IPS-18c (cell line): Measurements from ENCODE around the gene SCAMP5.

Source experiments
- H3K4me3 ChIP-seq: 2 replicates; pipeline ENCODE4 v1.7.0; 2013; ENCODE audit warnings: low read depth, mild to moderate bottlenecking, low read length, moderate library complexity; ENCODE audit not compliant: insufficient read depth
- H3K9me3 ChIP-seq: one replicate; pipeline ENCODE4 v1.6.1; 2013; ENCODE audit warnings: mild to moderate bottlenecking, low read length, moderate library complexity; ENCODE audit not compliant: control insufficient read depth, insufficient read depth

The SCAMP5 gene

GRCh38 chr15:74995182-74995778 lies at the start of gene SCAMP5:
Gene SCAMP5, plus strand, starts transcription at chr15:74995563. Its CDS starts 16,277 bp downstream, at chr15:75011840.
- peaks cover 4% of the 10 kb centered on the region for H3K9me3 ChIP-seq

GRCh38 chr15:74950078-74950908 lies 45.1 kb upstream of the SCAMP5 start:
- H3K9me3 ChIP-seq, result peaks cover 3% of the 10 kb centered on the region
- H3K4me3 ChIP-seq, result no peak overlapping the region

More at GRCh38 chr15:74995182-74995778, at the start of gene SCAMP5:
- H3K4me3 ChIP-seq, result peak within 1 kb of the TSS; percentile 83

- Histone ChIP-seq H3K4me3 (peak overlapping the region; percentile 12; the same call in 1 of the 2 replicates), H3K9me3 (peaks cover 4% of the 10 kb centered on the region)
Observed at GRCh38 chr15:74951006-74951405, 44.4 kb upstream of the SCAMP5 start.

GRCh38 chr15:74954515-74954914 lies 40.8 kb upstream of the SCAMP5 start:
- Histone ChIP-seq H3K9me3 (peaks cover 5% of the 10 kb centered on the region), H3K4me3 (peak overlapping the region; percentile 74)

GRCh38 chr15:74955017-74955416 lies 40.3 kb upstream of the SCAMP5 start:
- peaks cover 5% of the 10 kb centered on the region for H3K9me3 ChIP-seq
- H3K4me3 ChIP-seq, result peak overlapping the region; percentile 74

- Histone ChIP-seq H3K9me3 (peaks cover 5% of the 10 kb centered on the region), H3K4me3 (peak overlapping the region; percentile 74)
Observed at GRCh38 chr15:74955796-74956647, 39.3 kb upstream of the SCAMP5 start.

- Histone ChIP-seq H3K9me3 (peaks cover 5% of the 10 kb centered on the region), H3K4me3 (peak within 1 kb of the TSS; percentile 74)
Observed at GRCh38 chr15:74956648-74957475, 38.5 kb upstream of the SCAMP5 start, which contains the start of gene RPP25. Gene RPP25, minus strand, starts transcription at chr15:74956772. Its CDS starts 189 bp downstream, at chr15:74956583.

- Histone ChIP-seq H3K9me3 (peaks cover 2% of the 10 kb centered on the region), H3K4me3 (peak overlapping the region; percentile 74)
Observed at GRCh38 chr15:74957476-74958035, 37.8 kb upstream of the SCAMP5 start.

GRCh38 chr15:74958320-74958907 lies 36.9 kb upstream of the SCAMP5 start:
- Histone ChIP-seq H3K9me3 (peaks cover 2% of the 10 kb centered on the region), H3K4me3 (peak overlapping the region; percentile 57)

GRCh38 chr15:74958908-74959585 lies 36.3 kb upstream of the SCAMP5 start:
- peak overlapping the region; percentile 57 for H3K4me3 ChIP-seq

GRCh38 chr15:74959586-74959939 lies 35.8 kb upstream of the SCAMP5 start:
- H3K4me3 ChIP-seq, result peak overlapping the region; percentile 57; the same call in 1 of the 2 replicates
- peaks cover 2% of the 10 kb centered on the region for H3K9me3 ChIP-seq

More at GRCh38 chr15:74958908-74959585, 36.3 kb upstream of the SCAMP5 start:
- peaks cover 2% of the 10 kb centered on the region for H3K9me3 ChIP-seq

GRCh38 chr15:74960286-74960685 lies 35.1 kb upstream of the SCAMP5 start:
- Histone ChIP-seq H3K4me3 (no peak overlapping the region), H3K9me3 (peaks cover 2% of the 10 kb centered on the region)

GRCh38 chr15:74960995-74961588 lies 34.3 kb upstream of the SCAMP5 start:
- Histone ChIP-seq H3K4me3 (no peak overlapping the region), H3K9me3 (peaks cover under 1% of the 10 kb centered on the region)

GRCh38 chr15:74961616-74962015 lies 33.7 kb upstream of the SCAMP5 start:
- Histone ChIP-seq H3K4me3 (no peak overlapping the region), H3K9me3 (no peaks in the 10 kb centered on the region)

- H3K4me3 ChIP-seq, result no peak overlapping the region
Observed at GRCh38 chr15:74962219-74962618, 33.1 kb upstream of the SCAMP5 start.

More at GRCh38 chr15:74962219-74962618, 33.1 kb upstream of the SCAMP5 start:
- no peaks in the 10 kb centered on the region for H3K9me3 ChIP-seq
